ENCODE results near the gene COL24A1. TPM values are rescaled to one million over a fixed set of nuclear protein-coding genes. Genes with fewer than 3 reads are reported as not detected.
"Not testable (repeated sequence)": the region's sequence is repeated elsewhere in the genome, so short reads cannot be mapped to it uniquely, and the experiment has no call there.

COL24A1 gene
- total RNA-seq, 4 donors from 2014 or later: 0.12 to 1.1 (median 0.58) TPM

GRCh38 chr1:86085741-86086409, 70.7 kb downstream of the COL24A1 start:
- DNase-seq (ENCODE audit: low spot score) (no peak), ATAC-seq (ENCODE audit: low FRiP score) (no peak)
- TF ChIP-seq CTCF (IDR thresholded peaks at IDR 0.05): no peak

GRCh38 chr1:86084998-86085397, 71.6 kb downstream of the COL24A1 start:
- ATAC-seq (ENCODE audit: low FRiP score) (no peak), DNase-seq (ENCODE audit: low spot score) (no peak)
- no peak for TF ChIP-seq CTCF (IDR thresholded peaks at IDR 0.05)

- no peak for TF ChIP-seq CTCF (IDR thresholded peaks at IDR 0.05)
- ATAC-seq (ENCODE audit: low FRiP score): no peak
Measured at GRCh38 chr1:86082183-86082582, 74.4 kb downstream of the COL24A1 start.

GRCh38 chr1:86072474-86072873, 84.1 kb downstream of the COL24A1 start:
- DNase-seq (ENCODE audit: low spot score); ATAC-seq (ENCODE audit: low FRiP score): not testable (repeated sequence)

More at GRCh38 chr1:86082183-86082582, 74.4 kb downstream of the COL24A1 start:
- DNase-seq (ENCODE audit: low spot score): no peak

DNA sequence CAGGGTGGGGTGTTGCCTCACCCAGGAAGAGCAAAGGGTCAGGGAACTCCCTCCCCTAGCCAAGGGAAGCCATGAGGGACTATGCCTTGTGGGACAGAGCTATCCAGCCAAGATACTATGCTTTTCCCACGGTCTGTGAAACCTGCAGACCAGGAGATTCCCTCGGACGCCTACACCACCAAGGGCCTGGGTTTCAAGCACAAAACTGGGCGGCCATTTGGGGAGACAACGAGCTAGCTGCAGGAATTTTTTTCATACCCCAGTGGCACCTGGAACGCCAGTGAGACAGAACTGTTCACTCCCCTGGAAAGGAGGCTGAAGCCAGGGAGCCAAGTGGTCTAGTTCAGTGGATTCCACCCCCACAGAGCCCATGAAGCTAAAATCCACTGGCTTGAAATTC, 84.7 kb downstream of the COL24A1 start:
- not testable (repeated sequence) for DNase-seq (ENCODE audit: low spot score); ATAC-seq (ENCODE audit: low FRiP score)

- DNase-seq (ENCODE audit: low spot score) (no peak), ATAC-seq (ENCODE audit: low FRiP score) (no peak)
- TF ChIP-seq CTCF (IDR thresholded peaks at IDR 0.05): no peak
Measured at GRCh38 chr1:86069757-86070145, 86.8 kb downstream of the COL24A1 start.

DNA sequence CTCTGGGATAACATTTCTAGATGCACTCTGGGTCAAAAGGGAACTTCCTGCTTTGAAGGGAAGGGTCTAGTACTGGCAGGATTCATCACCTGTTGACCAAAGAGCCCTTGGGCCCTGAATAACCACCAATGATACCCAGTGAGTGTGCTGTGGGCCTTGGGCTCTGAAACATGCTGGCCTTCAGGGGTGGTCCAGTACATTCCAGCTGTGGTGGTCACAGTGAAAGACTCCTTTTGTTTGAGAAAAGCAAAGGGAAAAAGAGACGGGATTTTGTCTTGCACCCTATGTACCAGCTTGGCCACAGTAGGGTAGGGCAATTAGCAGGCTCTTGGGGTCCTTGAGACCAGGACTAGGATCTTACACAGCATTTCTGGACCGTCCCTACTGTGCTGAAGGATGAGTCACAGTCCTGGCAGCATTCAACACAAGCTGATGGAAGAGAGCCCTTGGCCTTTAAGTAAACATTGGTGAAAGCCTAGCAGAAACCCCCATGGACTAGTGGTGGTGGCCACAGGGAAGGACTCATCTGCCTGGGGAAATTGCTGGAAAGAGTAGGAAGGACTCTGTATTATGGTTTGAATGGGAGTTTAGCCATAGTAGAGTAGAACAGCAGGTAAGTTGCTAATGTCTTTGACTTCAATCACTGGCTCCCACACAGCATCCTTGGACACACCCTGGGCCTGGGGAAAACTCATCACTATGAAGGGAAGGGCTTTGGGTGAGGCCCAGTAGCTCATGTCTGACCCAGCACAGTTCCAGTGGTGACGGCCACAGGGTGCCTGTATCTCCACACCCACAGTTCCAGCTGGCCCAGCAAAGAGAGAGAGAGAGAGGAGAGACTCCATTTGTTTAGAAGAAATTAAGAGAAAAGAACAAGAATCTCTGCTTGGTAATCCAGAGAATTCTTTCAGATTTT, 87.5 kb downstream of the COL24A1 start:
- ATAC-seq (ENCODE audit: low FRiP score): no peak
- no peak for DNase-seq (ENCODE audit: low spot score)
- TF ChIP-seq CTCF (IDR thresholded peaks at IDR 0.05): no peak

DNA sequence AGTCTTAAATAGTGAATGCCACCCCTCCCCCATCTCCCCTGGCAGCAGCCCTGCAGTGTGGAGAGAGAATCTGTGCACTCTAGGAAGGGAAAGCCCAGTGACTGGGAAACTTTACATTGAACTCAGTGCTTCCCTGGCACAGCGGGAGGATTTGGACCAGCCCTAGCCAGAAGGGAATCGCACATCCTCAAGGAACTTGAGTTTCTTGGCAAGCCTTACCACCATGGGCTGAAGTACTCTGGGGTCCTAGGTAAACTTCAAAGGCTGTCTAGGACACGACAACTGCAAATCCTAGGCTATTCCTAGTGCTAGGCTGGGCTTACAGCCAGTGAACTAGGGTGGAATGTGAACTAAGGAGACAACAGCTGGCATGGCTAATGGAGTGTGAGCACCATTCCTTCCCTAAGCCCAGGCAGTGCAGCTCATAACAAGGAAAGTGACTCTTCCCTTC, 88.3 kb downstream of the COL24A1 start:
- TF ChIP-seq CTCF (IDR thresholded peaks at IDR 0.05): no peak
- no peak for ATAC-seq (ENCODE audit: low FRiP score)
- no peak for DNase-seq (ENCODE audit: low spot score)
